HepG2 (cell line): Measurements from ENCODE around the gene SMIM36. TPM values are rescaled to one million over a fixed set of nuclear protein-coding genes. Genes with fewer than 3 reads are reported as not detected.

Experiments
- BCL3 ChIP-seq: sonication (generic); formaldehyde crosslinking; IDR thresholded peaks from 2 replicates; pipeline ENCODE4 v1.5.1; 2020; ENCODE audit warnings: mild to moderate bottlenecking, missing genetic modification reagents, moderate library complexity
- HDAC6 ChIP-seq: fragments of 200-600 bp; sonication (generic); IDR thresholded peaks from 2 replicates; pipeline ENCODE4 v1.7.0; 2017; ENCODE audit warnings: mild to moderate bottlenecking, antibody characterized with exemption, low read length, low read depth
- HOXA7 ChIP-seq: sonication (generic); formaldehyde crosslinking; IDR thresholded peaks from 2 replicates; pipeline ENCODE4 v1.8.1; 2022; ENCODE audit warnings: mild to moderate bottlenecking, missing genetic modification reagents, moderate library complexity
- KDM1A ChIP-seq: IDR thresholded peaks from 2 replicates; pipeline ENCODE4 v1.6.1; 2016; ENCODE audit warnings: missing compliant biosample characterization
- KDM3A ChIP-seq: IDR thresholded peaks from 2 replicates; pipeline ENCODE4 v1.6.1; 2018; ENCODE audit warnings: low read depth, missing compliant biosample characterization
- KMT2A ChIP-seq: sonication (generic); formaldehyde crosslinking; IDR thresholded peaks from 2 replicates; pipeline ENCODE4 v1.4.0; 2020; ENCODE audit warnings: missing genetic modification reagents
- MLXIP ChIP-seq: sonication (generic); formaldehyde crosslinking; IDR thresholded peaks from 2 replicates; pipeline ENCODE4 v1.9.0; 2021; ENCODE audit warnings: missing genetic modification reagents, borderline replicate concordance
- MNT ChIP-seq: fragments of 450-650 bp; IDR thresholded peaks from 2 replicates; pipeline ENCODE4 v1.6.1; 2016
- PLRG1 ChIP-seq: fragments of 450-650 bp; conservative IDR thresholded peaks from 2 replicates; pipeline ENCODE4 v1.6.1; 2016
- ZBTB26 ChIP-seq: IDR thresholded peaks from 2 replicates; pipeline ENCODE4 v1.6.1; 2016; ENCODE audit warnings: missing compliant biosample characterization, missing genetic modification reagents, borderline replicate concordance
- ZNF468 ChIP-seq: sonication (generic); formaldehyde crosslinking; IDR thresholded peaks from 2 replicates; pipeline ENCODE4 v1.8.0; 2022; ENCODE audit warnings: mild to moderate bottlenecking, moderate library complexity, missing genetic modification reagents
- ZNF556 ChIP-seq: sonication (generic); formaldehyde crosslinking; IDR thresholded peaks from 2 replicates; pipeline ENCODE4 v1.4.0; 2020; ENCODE audit warnings: mild to moderate bottlenecking, missing genetic modification reagents, borderline replicate concordance
- ZNF574 ChIP-seq: sonication (generic); formaldehyde crosslinking; IDR thresholded peaks from 2 replicates; pipeline ENCODE4 v1.4.0; 2020; ENCODE audit warnings: missing genetic modification reagents
- ZNF782 ChIP-seq: sonication (generic); formaldehyde crosslinking; IDR thresholded peaks from 2 replicates; pipeline ENCODE4 v1.4.0; 2020; ENCODE audit warnings: missing genetic modification reagents, mild to moderate bottlenecking, borderline replicate concordance
- ZNF883 ChIP-seq: sonication (generic); formaldehyde crosslinking; IDR thresholded peaks from 2 replicates; pipeline ENCODE4 v1.5.1; 2020; ENCODE audit warnings: mild to moderate bottlenecking, missing genetic modification reagents; ENCODE audit errors: not compliant biosample characterization
- ZSCAN22 ChIP-seq: sonication (generic); formaldehyde crosslinking; IDR thresholded peaks from 2 replicates; pipeline ENCODE4 v1.4.0; 2020; ENCODE audit warnings: mild to moderate bottlenecking, missing genetic modification reagents
- polyA plus RNA-seq, 8 experiments: library from polyadenylated mRNA; depleted of rRNA in 3 of 8; stranded (reverse) in 7 of 8; unstranded in 1 of 8; fragments of >200 nt; fragmentation: Illumina TruSeq in 4 of 8; extraction: Trizol in 4 of 8; gene quantifications; 2 replicates each; pipeline versions ENCODE4 v1.2.1 to v1.2.3, GENCODE V29; 2011 to 2016; ENCODE audit warnings: low read depth in 4 of 8, missing spikeins in 1 of 8, mixed read lengths in 1 of 8; ENCODE audit not compliant: insufficient read depth in 1 of 8
- total RNA-seq, 5 experiments: library from RNA; depleted of rRNA; stranded (reverse); fragments of >200 nt; fragmentation: Illumina TruSeq; extraction: Trizol; gene quantifications; 2 replicates each; pipeline ENCODE4 v1.2.3, GENCODE V29; 2016; ENCODE audit warnings: low read depth in 1 of 5

Gene SMIM36
- total and polyA plus RNA-seq, 2 of the 13 experiments (the other 11 are each of a cell fraction or from before 2014, with no cell fraction given): not detected

GRCh38 chr17:55444471-55445441, 66.5 kb downstream of the SMIM36 start (continued):
- TF ChIP-seq MLXIP (CRISPR knock-in tag) (no peak), MNT (no peak), KDM1A (CRISPR knock-in tag) (no peak), HOXA7 (CRISPR knock-in tag) (no peak), ZNF468 (CRISPR knock-in tag) (no peak), ZNF556 (CRISPR knock-in tag) (no peak), ZBTB26 (no peak), KMT2A (CRISPR knock-in tag) (no peak; the same call in 1 of the 2 replicates), ZNF883 (no peak), ZNF782 (CRISPR knock-in tag) (0 out of 2 replicates have a peak, but pooled peaks have one; percentile 25), ZNF574 (CRISPR knock-in tag) (no peak), KDM3A (CRISPR knock-in tag) (no peak), ZSCAN22 (CRISPR knock-in tag) (no peak), PLRG1 (no peak), BCL3 (CRISPR knock-in tag) (peak; percentile 66; the same call in 1 of the 2 replicates), HDAC6 (no peak)
